ENCODE data around the gene HSBP1L1. TPM values are rescaled to one million over a fixed set of nuclear protein-coding genes. Genes with fewer than 3 reads are reported as not detected.
"Not testable (repeated sequence)": the region's sequence is repeated elsewhere in the genome, so short reads cannot be mapped to it uniquely, and the experiment has no call there.

Gene HSBP1L1
- total and polyA plus RNA-seq, 4 experiments from 2014 or later: 12.7 to 34.8 (median 24.5) TPM

- H3K4me3 Mint-ChIP-seq: peak overlapping the region; percentile 81 to 95 (median 92)
- Histone ChIP-seq H3K9me3 (ENCODE audit: control insufficient read depth in 1 of 2, low read length in 2 of 2) (no peaks in the 10 kb centered on the region), H3K27ac (ENCODE audit: low read depth, low read length) (peak overlapping the region; percentile 95), H3K4me3 (ENCODE audit: low read length in 2 of 2) (peak overlapping the region; percentile 19 to 89), H3K36me3 (ENCODE audit: insufficient read depth, low read length) (peaks cover 7% of the 10 kb centered on the region), H3K4me1 (ENCODE audit: insufficient read depth, low read length) (peaks cover 43% of the 10 kb centered on the region), H3K27me3 (ENCODE audit: insufficient read depth, low read length) (no peaks in the 10 kb centered on the region)
- ChIA-PET CTCF (ENCODE audit: partially characterized antibody) (interaction anchor here (0.8 to 2.9 kb wide), 3 partner anchors 25 to 82 kb away, joined by 3 to 10 read pairs (median 3); partner anchors contain the start of gene RBFA), POLR2A (ENCODE audit: partially characterized antibody) (interaction anchor here (1.2 to 3.0 kb wide), 6 partner anchors 11 to 306 kb away, joined by 3 to 33 read pairs (median 6); partner anchors contain the start of genes ADNP2, RBFA and SLC66A2)
- no peaks in the 10 kb centered on the region for H3K9me3 Mint-ChIP-seq
- H3K27me3 Mint-ChIP-seq: no peaks in the 10 kb centered on the region
- peak overlapping the region; percentile 78 to 94 (median 87) for H3K27ac Mint-ChIP-seq
- H3K4me1 Mint-ChIP-seq: peaks cover 31 to 54% (median 43%) of the 10 kb centered on the region in 4 donors
- peaks cover 13 to 33% of the 10 kb centered on the region in 2 donors for H3K36me3 Mint-ChIP-seq
- intact Hi-C loops (cut with micrococcal nuclease): loop anchor here (1.0 to 5.0 kb wide), 7 partner anchors 24 to 611 kb away; partner anchors contain the start of genes ADNP2, CTDP1, HSBP1L1 and RBFA
- peak in 4 of 5 donors; percentile 66 to 76 (median 70) for DNase-seq
These were observed 23.6 kb downstream of the HSBP1L1 start for GRCh38 chr18:79988071-79988450.

- Mint-ChIP-seq H3K9me3 (no peaks in the 10 kb centered on the region), H3K27me3 (no peaks in the 10 kb centered on the region), H3K27ac (peak within 1 kb of the TSS; percentile 80 to 100 (median 98)), H3K4me1 (peaks cover 28 to 49% (median 38%) of the 10 kb centered on the region in 4 donors), H3K36me3 (peaks cover 13 to 31% of the 10 kb centered on the region in 2 donors), H3K4me3 (peak within 1 kb of the TSS; percentile 92 to 96 (median 94))
- H3K4me1 ChIP-seq (ENCODE audit: insufficient read depth, low read length): peaks cover 38% of the 10 kb centered on the region
- ChIA-PET POLR2A (ENCODE audit: partially characterized antibody) (interaction anchor here (1.7 to 3.0 kb wide), 5 partner anchors 23 to 121 kb away, joined by 5 to 33 read pairs (median 8); partner anchors contain the start of genes ADNP2, HSBP1L1, RBFA and SLC66A2), CTCF (ENCODE audit: partially characterized antibody) (interaction anchor here (1.5 to 2.9 kb wide), 2 partner anchors 26 to 118 kb away, joined by 3 to 10 read pairs; no protein-coding TSS in a partner anchor)
- peaks cover 7% of the 10 kb centered on the region for H3K36me3 ChIP-seq (ENCODE audit: insufficient read depth, low read length)
- DNase-seq: peak; percentile 81 to 87 (median 84)
- intact Hi-C loops (cut with micrococcal nuclease): loop anchor here (1.0 to 5.0 kb wide), 7 partner anchors 24 to 611 kb away; partner anchors contain the start of genes ADNP2, CTDP1, HSBP1L1 and RBFA
- peak within 1 kb of the TSS; percentile 78 to 89 for H3K4me3 ChIP-seq (ENCODE audit: low read length in 2 of 2)
- no peaks in the 10 kb centered on the region for H3K9me3 ChIP-seq (ENCODE audit: control insufficient read depth in 1 of 2, low read length in 2 of 2)
- peak within 1 kb of the TSS; percentile 95 for H3K27ac ChIP-seq (ENCODE audit: low read depth, low read length)
- no peaks in the 10 kb centered on the region for H3K27me3 ChIP-seq (ENCODE audit: insufficient read depth, low read length)
These were observed 24.2 kb downstream of the HSBP1L1 start, which contains the start of gene TXNL4A for GRCh38 chr18:79988451-79989194. Gene TXNL4A (minus strand): TSS chr18:79988563. CDS start chr18:79988392, 171 bp downstream.

GRCh38 chr18:79989195-79989497 lies 24.7 kb downstream of the HSBP1L1 start:
- ChIA-PET POLR2A (ENCODE audit: partially characterized antibody) (interaction anchor here (1.7 to 3.0 kb wide), 4 partner anchors 24 to 120 kb away, joined by 6 to 33 read pairs (median 12); partner anchors contain the start of genes ADNP2, HSBP1L1, RBFA and SLC66A2), CTCF (ENCODE audit: partially characterized antibody) (interaction anchor here (1.5 to 2.9 kb wide), 2 partner anchors 26 to 117 kb away, joined by 3 to 10 read pairs; no protein-coding TSS in a partner anchor)
- peaks cover 38% of the 10 kb centered on the region for H3K4me1 ChIP-seq (ENCODE audit: insufficient read depth, low read length)
- intact Hi-C loops (cut with micrococcal nuclease): loop anchor here (2.0 to 5.0 kb wide), 3 partner anchors 120 to 612 kb away; partner anchors contain the start of gene ADNP2
- Mint-ChIP-seq H3K27me3 (no peaks in the 10 kb centered on the region), H3K4me3 (peak overlapping the region; percentile 92 to 96 (median 94)), H3K9me3 (no peaks in the 10 kb centered on the region), H3K27ac (peak overlapping the region; percentile 80 to 100 (median 98)), H3K4me1 (peaks cover 23 to 44% (median 33%) of the 10 kb centered on the region in 4 donors), H3K36me3 (peaks cover 10 to 25% of the 10 kb centered on the region in 2 donors)
- H3K36me3 ChIP-seq (ENCODE audit: insufficient read depth, low read length): peaks cover 7% of the 10 kb centered on the region
- no peaks in the 10 kb centered on the region for H3K27me3 ChIP-seq (ENCODE audit: insufficient read depth, low read length)
- peak overlapping the region; percentile 78 to 89 for H3K4me3 ChIP-seq (ENCODE audit: low read length in 2 of 2)
- H3K9me3 ChIP-seq (ENCODE audit: control insufficient read depth in 1 of 2, low read length in 2 of 2): no peaks in the 10 kb centered on the region
- H3K27ac ChIP-seq (ENCODE audit: low read depth, low read length): peak overlapping the region; percentile 95
- DNase-seq: no peak

DNA sequence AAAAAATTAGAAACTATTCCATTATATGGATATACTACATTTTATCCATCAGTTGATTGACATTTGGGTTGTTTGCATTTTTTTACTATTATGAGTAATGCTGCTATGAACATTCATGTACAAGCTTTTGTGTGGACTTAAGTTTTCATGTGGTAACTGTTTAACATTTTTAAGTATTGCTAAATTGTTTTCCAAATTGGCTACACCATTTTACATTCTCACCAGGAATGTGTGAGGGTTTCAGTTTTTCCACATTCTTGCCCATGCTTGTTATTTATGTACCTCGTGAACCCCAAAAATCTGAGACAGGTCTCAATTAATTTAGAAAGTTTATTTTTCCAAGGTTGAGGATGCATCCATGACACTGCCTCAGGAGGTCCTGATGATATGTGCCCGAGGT lies 27.1 kb downstream of the HSBP1L1 start:
- no peak overlapping the region for H3K27ac ChIP-seq (ENCODE audit: low read depth, low read length)
- peaks cover 0 to 11% of the 10 kb centered on the region in 2 donors for H3K36me3 Mint-ChIP-seq
- H3K27me3 ChIP-seq (ENCODE audit: insufficient read depth, low read length): no peaks in the 10 kb centered on the region
- H3K4me3 ChIP-seq (ENCODE audit: low read length in 2 of 2): no peak overlapping the region
- no peaks in the 10 kb centered on the region for H3K27me3 Mint-ChIP-seq
- CTCF ChIA-PET (ENCODE audit: partially characterized antibody): no interaction called here
- no peak for DNase-seq
- peak overlapping the region in 1 of 7 donors; percentile 4 for H3K27ac Mint-ChIP-seq
- no peaks in the 10 kb centered on the region for H3K36me3 ChIP-seq (ENCODE audit: insufficient read depth, low read length)
- H3K4me1 Mint-ChIP-seq: peaks cover 11 to 24% (median 16%) of the 10 kb centered on the region in 4 donors
- H3K9me3 Mint-ChIP-seq: no peaks in the 10 kb centered on the region
- peaks cover 20% of the 10 kb centered on the region for H3K4me1 ChIP-seq (ENCODE audit: insufficient read depth, low read length)
- H3K4me3 Mint-ChIP-seq: no peak overlapping the region
- no peaks in the 10 kb centered on the region for H3K9me3 ChIP-seq (ENCODE audit: control insufficient read depth in 1 of 2, low read length in 2 of 2)
- POLR2A ChIA-PET (ENCODE audit: partially characterized antibody): no interaction called here
- intact Hi-C loops (cut with micrococcal nuclease): no loop called here

- H3K27me3 Mint-ChIP-seq; intact Hi-C loops (cut with micrococcal nuclease); POLR2A ChIA-PET (ENCODE audit: partially characterized antibody); H3K4me1 ChIP-seq (ENCODE audit: insufficient read depth, low read length); H3K4me3 Mint-ChIP-seq; H3K27me3 ChIP-seq (ENCODE audit: insufficient read depth, low read length); H3K27ac ChIP-seq (ENCODE audit: low read depth, low read length); CTCF ChIA-PET (ENCODE audit: partially characterized antibody); DNase-seq; H3K4me3 ChIP-seq (ENCODE audit: low read length in 2 of 2); H3K9me3 ChIP-seq (ENCODE audit: control insufficient read depth in 1 of 2, low read length in 2 of 2); H3K36me3 Mint-ChIP-seq; H3K36me3 ChIP-seq (ENCODE audit: insufficient read depth, low read length); H3K4me1 Mint-ChIP-seq: not testable (repeated sequence)
- Mint-ChIP-seq H3K27ac (peak overlapping the region in 1 of 7 donors; percentile 61), H3K9me3 (peaks cover 0 to 39% (median 15%) of the 10 kb centered on the region in 8 donors)
These were observed 35.3 kb downstream of the HSBP1L1 start for GRCh38 chr18:79999701-80000100.

DNA sequence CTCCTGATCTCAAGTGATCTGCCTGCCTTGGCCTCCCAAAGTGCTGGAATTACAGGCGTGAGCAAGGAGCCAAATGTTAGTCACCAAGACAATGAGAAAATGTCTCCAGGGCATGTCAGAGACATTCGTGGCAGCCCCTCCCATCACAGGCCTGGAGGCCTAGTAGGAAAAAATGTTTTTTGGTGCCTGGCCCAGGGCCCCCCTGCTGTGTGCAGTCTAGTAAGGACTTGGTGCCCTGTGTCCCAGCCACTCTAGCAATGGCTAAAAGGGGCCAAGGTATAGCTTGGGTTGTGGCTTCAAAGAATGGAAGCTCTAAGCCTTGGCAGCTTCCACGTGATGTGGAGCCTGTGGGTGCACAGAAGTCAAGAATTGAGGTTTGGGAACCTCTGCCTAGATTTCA lies 36.4 kb downstream of the HSBP1L1 start:
- DNase-seq: no peak
- Histone ChIP-seq H3K27me3 (ENCODE audit: insufficient read depth, low read length) (no peaks in the 10 kb centered on the region), H3K4me1 (ENCODE audit: insufficient read depth, low read length) (no peaks in the 10 kb centered on the region), H3K9me3 (ENCODE audit: control insufficient read depth in 1 of 2, low read length in 2 of 2) (no peaks in the 10 kb centered on the region), H3K4me3 (ENCODE audit: low read length in 2 of 2) (no peak overlapping the region), H3K27ac (ENCODE audit: low read depth, low read length) (no peak overlapping the region), H3K36me3 (ENCODE audit: insufficient read depth, low read length) (no peaks in the 10 kb centered on the region)
- Mint-ChIP-seq H3K4me1 (no peaks in the 10 kb centered on the region), H3K27me3 (peaks cover 0 to 4% of the 10 kb centered on the region in 2 donors), H3K27ac (no peak overlapping the region), H3K4me3 (no peak overlapping the region), H3K36me3 (peaks cover 4 to 8% of the 10 kb centered on the region in 2 donors), H3K9me3 (peaks cover 0 to 41% (median 15%) of the 10 kb centered on the region in 8 donors)
- CTCF ChIA-PET (ENCODE audit: partially characterized antibody): no interaction called here
- POLR2A ChIA-PET (ENCODE audit: partially characterized antibody): no interaction called here
- intact Hi-C loops (cut with micrococcal nuclease): no loop called here

GRCh38 chr18:80002468-80002867 lies 38.0 kb downstream of the HSBP1L1 start:
- Histone ChIP-seq H3K36me3 (ENCODE audit: insufficient read depth, low read length) (no peaks in the 10 kb centered on the region), H3K27me3 (ENCODE audit: insufficient read depth, low read length) (no peaks in the 10 kb centered on the region), H3K4me1 (ENCODE audit: insufficient read depth, low read length) (no peaks in the 10 kb centered on the region), H3K9me3 (ENCODE audit: control insufficient read depth in 1 of 2, low read length in 2 of 2) (no peaks in the 10 kb centered on the region), H3K4me3 (ENCODE audit: low read length in 2 of 2) (no peak overlapping the region), H3K27ac (ENCODE audit: low read depth, low read length) (no peak overlapping the region)
- ChIA-PET CTCF (ENCODE audit: partially characterized antibody) (no interaction called here), POLR2A (ENCODE audit: partially characterized antibody) (no interaction called here)
- H3K27ac Mint-ChIP-seq: no peak overlapping the region
- H3K27me3 Mint-ChIP-seq: peaks cover 0 to 4% of the 10 kb centered on the region in 2 donors
- H3K4me1 Mint-ChIP-seq: no peaks in the 10 kb centered on the region
- DNase-seq: no peak
- peaks cover 0 to 43% (median 20%) of the 10 kb centered on the region in 8 donors for H3K9me3 Mint-ChIP-seq
- peaks cover 4 to 8% of the 10 kb centered on the region in 2 donors for H3K36me3 Mint-ChIP-seq
- intact Hi-C loops (cut with micrococcal nuclease): no loop called here
- no peak overlapping the region for H3K4me3 Mint-ChIP-seq
